HepG2 (cell line): ENCODE data around the gene R3HDM4. TPM values are rescaled to one million over a fixed set of nuclear protein-coding genes. Genes with fewer than 3 reads are reported as not detected.

Source experiments
- CEBPB ChIP-seq: IDR thresholded peaks from 2 replicates; pipeline ENCODE4 v1.6.1; 2011; ENCODE audit warnings: low read depth, low read length, improper control_type of control experiment, borderline replicate concordance
- GABPA ChIP-seq, 2 experiments: IDR thresholded peaks; 2 replicates each; pipeline ENCODE4 v1.6.1; 2011 to 2016; ENCODE audit warnings: low read depth in 2 of 2, low read length in 1 of 2, missing biosample characterization in 1 of 2, missing genetic modification characterization in 1 of 2
- PRDM10 ChIP-seq: sonication (generic); formaldehyde crosslinking; IDR thresholded peaks from 2 replicates; pipeline ENCODE4 v1.4.0; 2020; ENCODE audit warnings: low read depth, missing genetic modification reagents
- SP1 ChIP-seq, 2 experiments: fragments of 450-650 bp in 1 of 2; sonication (generic) in 1 of 2; formaldehyde crosslinking in 1 of 2; IDR thresholded peaks; 2 replicates each; pipeline versions ENCODE4 v1.4.0 to v1.6.1; 2016 to 2020; ENCODE audit warnings: missing genetic modification reagents in 1 of 2
- SUZ12 ChIP-seq: fragments of 150-350 bp; IDR thresholded peaks from 2 replicates; pipeline ENCODE4 v1.6.1; 2014; ENCODE audit warnings: low read depth, low read length
- TARDBP ChIP-seq: sonication (generic); formaldehyde crosslinking; IDR thresholded peaks from 2 replicates; pipeline ENCODE4 v1.8.0; 2022; ENCODE audit warnings: mild to moderate bottlenecking, missing genetic modification reagents
- TBX3 ChIP-seq: fragments of 450-650 bp; IDR thresholded peaks from 2 replicates; pipeline ENCODE4 v1.6.1; 2017; ENCODE audit warnings: antibody characterized with exemption, mild to moderate bottlenecking, inconsistent platforms, borderline replicate concordance
- ZFX ChIP-seq: sonication (generic); formaldehyde crosslinking; IDR thresholded peaks from 2 replicates; pipeline ENCODE4 v1.4.0; 2020; ENCODE audit warnings: mild to moderate bottlenecking, low read depth, missing genetic modification reagents, moderate library complexity
- ZNF251 ChIP-seq: sonication (generic); formaldehyde crosslinking; IDR thresholded peaks from 2 replicates; pipeline ENCODE4 v1.9.0; 2021; ENCODE audit warnings: mild to moderate bottlenecking, missing genetic modification reagents
- ZNF333 ChIP-seq: sonication (generic); formaldehyde crosslinking; IDR thresholded peaks from 2 replicates; pipeline ENCODE4 v1.4.0; 2020; ENCODE audit warnings: mild to moderate bottlenecking, missing genetic modification reagents, borderline replicate concordance
- ZNF770 ChIP-seq: sonication (generic); formaldehyde crosslinking; IDR thresholded peaks from 2 replicates; pipeline ENCODE4 v1.5.0; 2020; ENCODE audit warnings: mild to moderate bottlenecking, missing genetic modification reagents
- polyA plus RNA-seq, 8 experiments: library from polyadenylated mRNA; depleted of rRNA in 3 of 8; stranded (reverse) in 7 of 8; unstranded in 1 of 8; fragments of >200 nt; fragmentation: Illumina TruSeq in 4 of 8; extraction: Trizol in 4 of 8; gene quantifications; 2 replicates each; pipeline versions ENCODE4 v1.2.1 to v1.2.3, GENCODE V29; 2011 to 2016; ENCODE audit warnings: low read depth in 4 of 8, missing spikeins in 1 of 8, mixed read lengths in 1 of 8; ENCODE audit not compliant: insufficient read depth in 1 of 8
- total RNA-seq, 5 experiments: library from RNA; depleted of rRNA; stranded (reverse); fragments of >200 nt; fragmentation: Illumina TruSeq; extraction: Trizol; gene quantifications; 2 replicates each; pipeline ENCODE4 v1.2.3, GENCODE V29; 2016; ENCODE audit warnings: low read depth in 1 of 5
- TF ChIP-seq, protein P1 (sequence below): sonication (generic); formaldehyde crosslinking; conservative IDR thresholded peaks from 2 replicates; pipeline ENCODE4 v1.4.0; 2020; ENCODE audit warnings: mild to moderate bottlenecking, missing genetic modification reagents, moderate library complexity
- TF ChIP-seq, protein P2 (sequence below): sonication (generic); formaldehyde crosslinking; IDR thresholded peaks from 2 replicates; pipeline ENCODE4 v1.4.0; 2020; ENCODE audit warnings: mild to moderate bottlenecking, missing genetic modification reagents
- TF ChIP-seq, protein P3 (sequence below): IDR thresholded peaks from 2 replicates; pipeline ENCODE4 v1.6.1; 2016; ENCODE audit warnings: missing compliant biosample characterization, missing genetic modification reagents, borderline replicate concordance

Gene R3HDM4
- total and polyA plus RNA-seq, 2 of the 13 experiments (the other 11 are each of a cell fraction or from before 2014, with no cell fraction given): 26.2 to 26.9 TPM

DNA sequence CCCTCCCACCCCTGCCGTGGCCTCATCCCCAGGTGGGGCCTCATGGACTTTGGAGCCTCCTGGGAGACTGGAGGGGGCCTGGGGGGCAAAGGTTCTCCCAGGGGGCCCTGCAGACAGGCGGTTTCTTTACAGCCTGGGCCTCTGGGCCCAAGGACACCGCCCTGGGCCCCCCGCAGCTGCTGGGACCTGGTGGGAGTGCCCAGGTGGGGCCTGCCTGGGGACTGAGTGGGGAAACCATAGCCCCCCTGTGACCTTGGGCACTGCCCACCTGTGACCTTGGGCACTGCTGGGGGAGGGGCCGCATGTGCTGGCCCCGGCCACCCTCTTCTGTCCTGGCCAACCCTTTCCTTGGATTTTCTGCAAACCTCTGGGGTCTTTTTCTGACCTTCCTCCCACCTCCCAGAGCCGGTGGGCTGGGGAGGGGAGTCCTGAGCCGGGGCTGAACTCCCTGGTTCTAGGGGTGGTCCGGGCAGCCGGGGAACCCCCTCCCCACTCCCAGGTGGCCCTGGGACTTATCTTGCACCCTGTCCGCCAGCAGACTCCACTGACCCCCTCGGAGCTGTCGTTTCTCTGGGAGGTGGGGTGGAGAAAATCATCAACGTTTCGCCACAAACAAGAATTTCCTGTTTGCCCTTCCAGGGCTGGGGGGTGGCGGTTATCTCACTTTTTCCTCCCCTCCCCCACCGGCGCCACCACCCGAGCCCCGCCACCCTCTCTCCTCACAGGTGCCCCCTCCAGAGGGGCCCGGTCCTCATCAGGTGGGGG, 39.8 kb upstream of the R3HDM4 start (continued):
- TF ChIP-seq PRDM10 (CRISPR knock-in tag) (peak; percentile 90), TARDBP (CRISPR knock-in tag) (peak; percentile 92), ZNF770 (CRISPR knock-in tag) (no peak; the same call in 1 of the 2 replicates), GABPA (IDR thresholded peaks at IDR 0.05; ENCODE audit: low read depth, low read length) (no peak), GABPA (CRISPR knock-in tag; IDR thresholded peaks at IDR 0.05; ENCODE audit: low read depth) (peak; percentile 60; the same call in 1 of the 2 replicates), SP1 (IDR thresholded peaks at IDR 0.05) (no peak), SP1 (CRISPR knock-in tag; IDR thresholded peaks at IDR 0.05) (peak; percentile 58), SUZ12 (no peak), ZNF333 (CRISPR knock-in tag) (peak; percentile 35), ZFX (peak; percentile 80), CEBPB (peak; percentile 40; the same call in 1 of the 2 replicates), ZNF251 (CRISPR knock-in tag) (no peak), TBX3 (peak; percentile 74; the same call in 1 of the 2 replicates)
- TF ChIP-seq, protein P1, sequence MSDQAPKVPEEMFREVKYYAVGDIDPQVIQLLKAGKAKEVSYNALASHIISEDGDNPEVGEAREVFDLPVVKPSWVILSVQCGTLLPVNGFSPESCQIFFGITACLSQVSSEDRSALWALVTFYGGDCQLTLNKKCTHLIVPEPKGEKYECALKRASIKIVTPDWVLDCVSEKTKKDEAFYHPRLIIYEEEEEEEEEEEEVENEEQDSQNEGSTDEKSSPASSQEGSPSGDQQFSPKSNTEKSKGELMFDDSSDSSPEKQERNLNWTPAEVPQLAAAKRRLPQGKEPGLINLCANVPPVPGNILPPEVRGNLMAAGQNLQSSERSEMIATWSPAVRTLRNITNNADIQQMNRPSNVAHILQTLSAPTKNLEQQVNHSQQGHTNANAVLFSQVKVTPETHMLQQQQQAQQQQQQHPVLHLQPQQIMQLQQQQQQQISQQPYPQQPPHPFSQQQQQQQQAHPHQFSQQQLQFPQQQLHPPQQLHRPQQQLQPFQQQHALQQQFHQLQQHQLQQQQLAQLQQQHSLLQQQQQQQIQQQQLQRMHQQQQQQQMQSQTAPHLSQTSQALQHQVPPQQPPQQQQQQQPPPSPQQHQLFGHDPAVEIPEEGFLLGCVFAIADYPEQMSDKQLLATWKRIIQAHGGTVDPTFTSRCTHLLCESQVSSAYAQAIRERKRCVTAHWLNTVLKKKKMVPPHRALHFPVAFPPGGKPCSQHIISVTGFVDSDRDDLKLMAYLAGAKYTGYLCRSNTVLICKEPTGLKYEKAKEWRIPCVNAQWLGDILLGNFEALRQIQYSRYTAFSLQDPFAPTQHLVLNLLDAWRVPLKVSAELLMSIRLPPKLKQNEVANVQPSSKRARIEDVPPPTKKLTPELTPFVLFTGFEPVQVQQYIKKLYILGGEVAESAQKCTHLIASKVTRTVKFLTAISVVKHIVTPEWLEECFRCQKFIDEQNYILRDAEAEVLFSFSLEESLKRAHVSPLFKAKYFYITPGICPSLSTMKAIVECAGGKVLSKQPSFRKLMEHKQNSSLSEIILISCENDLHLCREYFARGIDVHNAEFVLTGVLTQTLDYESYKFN (CRISPR knock-in tag): peak; percentile 100
- TF ChIP-seq, protein P2, sequence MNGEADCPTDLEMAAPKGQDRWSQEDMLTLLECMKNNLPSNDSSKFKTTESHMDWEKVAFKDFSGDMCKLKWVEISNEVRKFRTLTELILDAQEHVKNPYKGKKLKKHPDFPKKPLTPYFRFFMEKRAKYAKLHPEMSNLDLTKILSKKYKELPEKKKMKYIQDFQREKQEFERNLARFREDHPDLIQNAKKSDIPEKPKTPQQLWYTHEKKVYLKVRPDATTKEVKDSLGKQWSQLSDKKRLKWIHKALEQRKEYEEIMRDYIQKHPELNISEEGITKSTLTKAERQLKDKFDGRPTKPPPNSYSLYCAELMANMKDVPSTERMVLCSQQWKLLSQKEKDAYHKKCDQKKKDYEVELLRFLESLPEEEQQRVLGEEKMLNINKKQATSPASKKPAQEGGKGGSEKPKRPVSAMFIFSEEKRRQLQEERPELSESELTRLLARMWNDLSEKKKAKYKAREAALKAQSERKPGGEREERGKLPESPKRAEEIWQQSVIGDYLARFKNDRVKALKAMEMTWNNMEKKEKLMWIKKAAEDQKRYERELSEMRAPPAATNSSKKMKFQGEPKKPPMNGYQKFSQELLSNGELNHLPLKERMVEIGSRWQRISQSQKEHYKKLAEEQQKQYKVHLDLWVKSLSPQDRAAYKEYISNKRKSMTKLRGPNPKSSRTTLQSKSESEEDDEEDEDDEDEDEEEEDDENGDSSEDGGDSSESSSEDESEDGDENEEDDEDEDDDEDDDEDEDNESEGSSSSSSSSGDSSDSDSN (CRISPR knock-in tag): peak; percentile 82
- TF ChIP-seq, protein P3, sequence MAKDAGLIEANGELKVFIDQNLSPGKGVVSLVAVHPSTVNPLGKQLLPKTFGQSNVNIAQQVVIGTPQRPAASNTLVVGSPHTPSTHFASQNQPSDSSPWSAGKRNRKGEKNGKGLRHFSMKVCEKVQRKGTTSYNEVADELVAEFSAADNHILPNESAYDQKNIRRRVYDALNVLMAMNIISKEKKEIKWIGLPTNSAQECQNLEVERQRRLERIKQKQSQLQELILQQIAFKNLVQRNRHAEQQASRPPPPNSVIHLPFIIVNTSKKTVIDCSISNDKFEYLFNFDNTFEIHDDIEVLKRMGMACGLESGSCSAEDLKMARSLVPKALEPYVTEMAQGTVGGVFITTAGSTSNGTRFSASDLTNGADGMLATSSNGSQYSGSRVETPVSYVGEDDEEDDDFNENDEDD (CRISPR knock-in tag): peak; percentile 10; the same call in 1 of the 2 replicates
